ENCODE results near the gene KCTD16. TPM values are rescaled to one million over a fixed set of nuclear protein-coding genes. Genes with fewer than 3 reads are reported as not detected.

Gene KCTD16
- total and polyA plus RNA-seq, 12 donors = 0.02 to 0.42 (median 0.10) TPM; not detected in 2

- no peak overlapping the region for H3K4me3 ChIP-seq
- intact Hi-C loops (cut with DNase I) = no loop called here
- no peak for TF ChIP-seq CTCF (IDR thresholded peaks at IDR 0.05)
- ATAC-seq = no peak
- no peak for DNase-seq
- H3K27ac ChIP-seq = no peak overlapping the region
- no peaks in the 10 kb centered on the region for H3K27me3 ChIP-seq
- no peaks in the 10 kb centered on the region for H3K36me3 ChIP-seq
- H3K9me3 ChIP-seq = peaks cover 0 to 45% (median 18%) of the 10 kb centered on the region in 11 donors
- peaks cover 0 to 8% (median 0%) of the 10 kb centered on the region in 9 donors for H3K4me1 ChIP-seq
- WGBS, 2 donors = 86 to 96% methylated on average over 4 of the region's 4 CpGs
Measured at GRCh38 chr5:144438237-144438636, 267.6 kb downstream of the KCTD16 start.

- no peaks in the 10 kb centered on the region for H3K36me3 ChIP-seq
- H3K4me3 ChIP-seq = no peak overlapping the region
- intact Hi-C loops (cut with DNase I) = no loop called here
- DNase-seq (no peak), ATAC-seq (no peak)
- TF ChIP-seq CTCF (IDR thresholded peaks at IDR 0.05) = no peak
- no peak overlapping the region for H3K27ac ChIP-seq
- H3K27me3 ChIP-seq = no peaks in the 10 kb centered on the region
- peaks cover 0 to 16% (median 0%) of the 10 kb centered on the region in 9 donors for H3K4me1 ChIP-seq
- H3K9me3 ChIP-seq = peaks cover 0 to 15% (median 0%) of the 10 kb centered on the region in 11 donors
- WGBS, 2 donors = 66 to 71% methylated on average over 2 of the region's 2 CpGs
Measured at GRCh38 chr5:144448457-144448856, 277.8 kb downstream of the KCTD16 start.

GRCh38 chr5:144451187-144451973 is 280.7 kb downstream of the KCTD16 start:
- intact Hi-C loops (cut with DNase I) = no loop called here
- 90% methylated on average over 2 of the region's 2 CpGs for WGBS, 2 donors

GRCh38 chr5:144453753-144454152 is 283.1 kb downstream of the KCTD16 start:
- H3K27ac ChIP-seq = no peak overlapping the region
- H3K36me3 ChIP-seq = no peaks in the 10 kb centered on the region
- H3K4me1 ChIP-seq = peaks cover 0 to 6% (median 0%) of the 10 kb centered on the region in 9 donors
- ATAC-seq = no peak
- no peak for DNase-seq
- H3K9me3 ChIP-seq = peaks cover 0 to 6% (median 0%) of the 10 kb centered on the region in 11 donors
- no peak overlapping the region for H3K4me3 ChIP-seq
- intact Hi-C loops (cut with DNase I) = no loop called here
- no peak for TF ChIP-seq CTCF (IDR thresholded peaks at IDR 0.05)
- no peaks in the 10 kb centered on the region for H3K27me3 ChIP-seq
- WGBS, 2 donors = 57 to 78% methylated on average over 4 of the region's 4 CpGs

More at GRCh38 chr5:144451187-144451973, 280.7 kb downstream of the KCTD16 start:
- no peaks in the 10 kb centered on the region for H3K27me3 ChIP-seq
- H3K36me3 ChIP-seq = no peaks in the 10 kb centered on the region
- DNase-seq (no peak), ATAC-seq (no peak)
- no peak for TF ChIP-seq CTCF (IDR thresholded peaks at IDR 0.05)
- H3K27ac ChIP-seq = no peak overlapping the region
- peaks cover 0 to 6% (median 0%) of the 10 kb centered on the region in 9 donors for H3K4me1 ChIP-seq
- peaks cover 0 to 6% (median 0%) of the 10 kb centered on the region in 11 donors for H3K9me3 ChIP-seq
- H3K4me3 ChIP-seq = no peak overlapping the region

All from heart right ventricle (tissue), 16 donors.